Activated CD8-positive, alpha-beta memory T cell treated with anti-CD3 and anti-CD28 coated beads for 4 hours (primary cell): ENCODE measurements around the gene KIF1C.

Source experiments
- DNase-seq, 2 donors: peaks; one replicate each; pipeline ENCODE4 v3.0.0-alpha.2; 2020; ENCODE audit warnings: low read depth in 2 of 2

Gene KIF1C

GRCh38 chr17:4969047-4969550, 28.7 kb upstream of the KIF1C start:
- DNase-seq, result no peak

DNA sequence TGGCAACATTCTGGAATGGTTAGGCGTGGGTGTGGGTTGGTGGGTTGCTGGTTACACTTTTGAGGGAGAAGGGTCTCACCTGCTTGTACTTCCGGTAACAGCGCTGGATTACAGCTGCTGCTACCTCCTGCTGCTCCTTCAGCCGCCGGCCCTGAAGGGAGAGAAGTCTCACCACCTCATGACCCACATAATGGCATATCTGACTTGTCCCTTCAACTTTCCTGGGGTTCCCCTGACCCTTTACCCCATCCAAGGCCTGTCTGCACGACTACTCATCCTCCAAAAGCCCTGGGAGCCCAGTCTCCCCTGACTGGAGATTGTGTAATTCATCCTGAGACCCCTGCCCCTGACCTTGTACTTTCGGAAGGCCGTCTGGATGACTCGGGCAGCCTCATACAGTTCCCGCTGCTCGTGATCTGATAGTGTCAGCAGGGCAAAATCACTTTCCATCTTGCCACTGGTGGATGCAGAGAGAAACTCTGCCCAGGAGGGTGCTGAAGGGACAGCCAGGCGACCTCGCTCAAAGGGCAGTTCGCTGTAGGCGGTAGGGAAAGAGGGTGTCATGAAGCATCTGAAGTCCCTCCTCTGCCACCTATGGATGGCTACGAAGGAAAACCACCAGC, 28.1 kb upstream of the KIF1C start:
- no peak for DNase-seq

DNA sequence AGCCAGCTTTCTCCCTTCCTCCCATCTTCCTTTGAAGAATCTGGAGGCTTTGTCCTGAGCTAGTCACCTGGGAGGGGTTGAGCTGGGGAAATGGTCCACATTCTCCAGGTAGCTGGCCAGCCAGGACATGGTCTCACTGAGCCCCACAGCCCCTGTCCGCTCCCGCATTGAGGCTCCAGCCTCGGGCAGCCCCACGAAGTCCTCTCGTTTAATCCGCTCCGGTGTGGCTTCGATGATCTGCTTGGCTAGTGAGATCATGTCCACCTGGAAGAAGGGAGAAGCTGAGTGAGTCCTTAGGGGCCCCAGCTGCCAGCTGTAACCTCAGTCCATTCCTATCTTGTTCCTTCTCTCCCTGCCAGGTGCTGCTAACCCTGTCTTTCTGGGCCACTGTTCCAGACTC, 27.5 kb upstream of the KIF1C start:
- no peak for DNase-seq

DNA sequence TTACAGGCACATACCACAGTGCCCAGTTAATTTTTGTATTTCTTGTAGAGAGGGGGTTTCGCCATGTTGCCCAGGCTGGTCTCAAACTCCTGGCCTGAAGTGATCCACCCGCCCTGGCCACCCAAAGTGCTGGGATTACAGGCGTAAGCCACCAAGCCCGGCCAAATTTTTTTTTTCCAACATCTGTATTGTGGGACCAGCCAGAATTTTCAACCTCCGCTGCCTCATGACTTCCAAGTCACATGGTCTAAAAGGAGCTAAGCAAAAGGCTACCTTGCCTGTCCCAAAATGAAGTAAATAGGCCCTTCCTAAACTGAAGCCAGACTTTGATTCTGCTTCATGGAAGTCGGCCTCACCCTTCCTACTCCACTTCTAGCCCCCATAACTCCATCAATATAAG, 25.9 kb upstream of the KIF1C start:
- DNase-seq, result no peak

GRCh38 chr17:4972322-4972721, 25.4 kb upstream of the KIF1C start:
- DNase-seq, result no peak

GRCh38 chr17:4972752-4973151, 25.0 kb upstream of the KIF1C start:
- no peak for DNase-seq

DNA sequence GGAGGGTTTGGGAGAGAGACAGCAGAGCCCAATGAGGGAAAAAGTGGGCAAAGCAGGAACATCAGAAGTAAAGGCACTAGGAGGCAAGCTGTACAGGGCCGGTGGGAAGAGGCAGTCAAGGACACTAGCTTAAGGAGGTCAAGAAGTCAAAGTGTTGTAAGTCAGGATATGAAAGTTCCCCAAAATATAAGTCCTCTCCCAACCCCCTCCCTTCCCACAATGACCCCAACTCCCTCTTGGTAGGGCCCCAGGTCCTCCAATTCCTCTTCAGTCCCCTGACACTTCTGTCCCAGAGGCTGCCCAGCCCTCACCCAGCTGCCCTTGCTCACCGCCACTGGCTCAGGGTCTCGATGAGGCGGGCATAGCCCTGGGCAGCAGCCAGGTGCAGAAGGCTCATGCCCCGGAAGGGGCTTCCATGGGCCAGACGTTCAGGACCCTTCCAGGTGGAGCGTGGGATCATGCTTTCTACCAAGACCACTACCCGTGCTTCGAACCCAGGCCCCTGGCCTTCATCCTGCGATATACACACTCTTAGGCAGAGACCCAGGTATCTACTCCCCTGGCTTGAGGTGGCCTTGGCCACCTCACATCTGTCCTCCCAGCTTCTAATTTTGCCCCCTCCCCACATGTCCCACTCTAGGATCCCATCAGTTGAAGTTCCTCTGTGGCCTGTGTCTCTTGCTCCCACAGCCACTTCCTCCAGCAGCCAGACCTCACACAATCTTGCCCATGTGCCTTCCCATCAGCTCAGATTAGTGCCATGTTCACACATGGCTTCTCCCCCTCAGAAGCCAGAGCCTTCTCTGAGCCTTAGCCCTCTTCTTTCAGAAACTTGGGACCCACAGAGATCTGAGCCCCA, 24.3 kb upstream of the KIF1C start:
- DNase-seq, result no peak

DNA sequence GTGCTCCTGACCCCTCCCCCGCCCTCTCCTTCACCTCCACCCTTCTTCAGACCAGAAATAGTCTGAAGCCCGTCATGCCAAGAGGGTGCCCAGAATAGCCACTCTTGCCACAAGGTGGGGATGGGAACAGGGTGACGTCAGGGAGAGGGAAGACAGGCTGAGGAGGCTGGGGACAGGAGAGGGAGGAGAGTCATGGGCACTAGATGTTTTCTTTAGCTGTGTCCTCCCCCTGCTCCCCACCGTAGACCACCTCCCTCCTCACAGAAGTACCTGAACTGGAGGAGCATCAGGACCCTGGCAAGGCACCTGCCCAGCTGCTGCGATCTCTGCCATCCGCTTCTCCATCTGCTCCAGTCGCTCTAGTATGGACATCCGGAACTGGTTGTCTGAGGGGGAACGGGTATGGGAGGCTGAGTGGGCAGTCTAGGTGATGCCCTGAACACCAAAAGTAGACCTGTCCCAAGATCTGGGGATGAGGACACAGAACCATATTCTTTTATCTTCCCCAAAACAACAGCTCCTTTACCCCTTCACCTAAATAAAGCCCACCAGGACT, 23.6 kb upstream of the KIF1C start:
- no peak for DNase-seq

DNA sequence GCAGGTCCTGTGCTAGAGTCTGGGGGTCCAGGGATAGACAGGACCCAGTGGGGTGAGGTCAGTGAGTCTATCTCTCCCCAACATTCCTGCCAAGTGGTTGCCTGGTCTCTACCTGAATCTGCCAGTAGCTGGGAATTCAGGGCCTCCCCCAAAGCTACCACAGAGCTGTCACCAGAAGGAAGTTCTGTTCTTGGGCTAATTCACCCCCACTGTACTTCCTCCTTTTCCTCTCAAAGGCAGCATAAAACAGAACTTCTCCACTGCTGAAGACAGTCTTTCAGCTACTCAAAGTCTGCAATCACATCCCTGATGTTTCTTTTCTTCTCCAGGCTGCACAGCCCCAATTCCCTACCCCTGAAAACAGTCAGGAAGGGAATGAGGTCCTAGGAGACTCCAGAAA, 19.0 kb upstream of the KIF1C start:
- DNase-seq, result no peak

DNA sequence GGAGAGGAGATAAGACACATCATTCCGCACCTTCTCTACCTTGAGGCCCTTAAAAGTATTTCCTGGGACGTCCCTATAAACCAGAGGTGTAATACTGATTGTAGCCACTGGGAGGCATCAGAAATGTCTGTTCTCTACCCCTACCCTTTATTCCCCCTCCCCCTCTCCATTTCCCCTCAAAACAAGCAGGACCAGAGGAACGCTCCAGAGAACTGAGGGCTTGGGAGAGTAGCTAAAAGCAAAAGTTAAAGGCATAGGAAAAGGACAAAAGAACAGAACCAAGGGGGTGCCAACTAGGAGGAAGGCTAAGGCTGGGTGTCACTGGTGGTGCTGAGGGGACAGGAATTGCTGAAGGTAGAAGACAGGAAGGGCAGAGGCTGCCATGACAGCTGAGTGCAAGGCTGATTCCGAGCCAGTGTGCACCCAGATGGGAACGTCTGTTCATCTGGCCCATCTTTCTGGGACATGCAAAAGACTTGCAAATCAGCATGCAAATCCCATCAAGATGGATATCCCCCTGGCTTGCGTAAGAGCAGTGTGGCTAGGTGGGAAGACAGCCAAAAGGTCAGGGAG, 17.0 kb upstream of the KIF1C start:
- no peak for DNase-seq

- DNase-seq, result no peak
Observed at GRCh38 chr17:4982305-4982704, 15.4 kb upstream of the KIF1C start.

GRCh38 chr17:4986403-4986802, 11.3 kb upstream of the KIF1C start:
- no peak for DNase-seq

GRCh38 chr17:4986951-4987766, 10.6 kb upstream of the KIF1C start, which contains the start of gene CAMTA2:
Gene CAMTA2, minus strand, starts transcription at chr17:4987675. Its CDS starts 1,453 bp downstream, at chr17:4986222.
- DNase-seq, result peak; percentile 75 to 78

- no peak for DNase-seq
Observed at GRCh38 chr17:4987767-4988567, 9.8 kb upstream of the KIF1C start.

DNA sequence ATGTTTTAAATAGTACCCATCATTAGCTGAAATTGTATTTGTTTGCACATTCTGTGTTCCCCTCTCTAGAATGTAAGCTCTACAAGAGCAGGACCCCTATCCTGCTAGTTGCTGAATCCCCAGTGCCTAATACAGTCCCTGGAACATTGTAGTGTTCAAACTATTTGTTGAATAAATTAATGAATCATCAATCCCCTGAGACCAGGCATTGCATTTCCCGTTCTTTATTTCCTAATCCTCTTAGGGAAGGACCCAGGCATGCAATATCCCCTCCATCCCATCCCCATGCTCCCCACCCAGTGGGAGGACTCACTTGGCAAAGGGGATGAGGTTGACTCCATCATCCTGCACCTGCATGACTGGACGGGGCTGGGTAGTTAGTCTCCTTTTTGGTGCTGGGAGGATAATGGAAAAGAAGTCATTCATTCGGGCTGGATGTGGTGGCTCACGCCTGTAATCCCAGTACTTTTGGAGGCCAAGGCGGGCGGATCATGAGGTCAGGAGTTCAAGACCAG, 3.6 kb upstream of the KIF1C start:
- no peak for DNase-seq

- DNase-seq, result no peak
Observed at GRCh38 chr17:4998027-4998731, 429 bp downstream of the KIF1C start.

DNA sequence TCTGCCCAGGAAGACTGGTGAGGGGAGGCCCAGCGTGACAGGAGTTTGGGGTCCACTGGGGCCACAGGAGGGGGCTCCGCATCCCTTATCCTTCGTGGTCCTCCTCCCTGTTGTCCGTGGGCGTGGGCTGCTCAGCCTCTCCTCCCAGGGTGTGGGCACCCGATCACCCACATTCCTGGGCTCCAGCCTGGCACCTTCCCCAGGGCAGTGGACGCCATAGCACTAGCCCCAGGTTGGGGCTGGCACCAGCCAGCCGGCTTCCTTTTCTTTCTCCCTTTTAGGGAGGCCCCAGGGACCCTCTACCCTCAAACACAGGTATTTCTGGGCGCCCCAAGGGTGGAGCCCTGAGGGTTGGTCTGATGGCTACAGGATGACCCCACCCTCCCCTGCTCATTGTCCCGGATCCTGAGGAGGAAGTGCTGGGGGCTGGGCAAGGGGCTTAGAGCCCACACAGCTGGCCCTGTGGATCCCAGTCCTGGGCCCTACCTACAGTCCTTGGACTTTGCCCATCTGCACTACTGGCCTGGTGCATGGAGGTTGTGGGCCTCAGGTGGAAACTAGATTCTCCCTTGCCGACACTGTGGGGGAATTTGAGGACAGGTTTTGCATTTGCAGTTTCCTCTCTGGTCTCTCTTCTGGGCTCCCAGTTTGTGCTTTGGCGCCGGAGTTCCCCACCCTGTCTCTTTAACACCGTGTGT, 1.1 kb downstream of the KIF1C start:
- DNase-seq, result no peak

DNA sequence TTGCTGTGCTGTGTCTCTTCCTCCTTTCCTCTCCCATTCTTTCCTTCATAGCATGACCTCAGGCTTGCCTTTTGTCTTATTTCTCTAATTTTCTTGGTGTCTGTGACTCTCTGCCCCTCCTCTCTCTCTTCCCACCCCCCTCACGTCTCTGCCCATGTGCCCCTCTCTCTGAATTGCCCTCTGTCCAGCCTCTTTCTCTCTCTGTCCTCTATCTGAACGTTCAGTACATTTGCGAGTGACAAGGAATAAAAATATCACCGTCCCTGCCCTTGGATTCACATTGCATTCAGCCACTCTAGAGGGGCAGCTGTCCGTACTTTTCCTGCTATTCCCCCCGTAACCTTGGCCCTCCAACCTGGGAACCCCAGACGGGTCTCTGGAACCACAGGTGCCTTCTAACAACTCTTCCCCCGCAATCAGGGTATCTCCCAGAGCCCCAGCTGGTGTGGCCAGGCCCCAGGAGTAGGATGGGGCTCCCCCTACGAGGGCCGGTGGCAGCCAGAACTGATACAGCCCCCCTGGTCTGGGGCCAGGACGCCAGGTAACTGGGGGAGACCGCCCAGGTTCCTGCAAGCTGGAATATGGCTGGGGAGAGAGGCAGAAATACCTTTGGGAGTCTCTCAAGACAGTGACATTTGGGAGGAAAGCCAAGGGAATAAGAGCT, 1.8 kb downstream of the KIF1C start:
- DNase-seq, result no peak

DNA sequence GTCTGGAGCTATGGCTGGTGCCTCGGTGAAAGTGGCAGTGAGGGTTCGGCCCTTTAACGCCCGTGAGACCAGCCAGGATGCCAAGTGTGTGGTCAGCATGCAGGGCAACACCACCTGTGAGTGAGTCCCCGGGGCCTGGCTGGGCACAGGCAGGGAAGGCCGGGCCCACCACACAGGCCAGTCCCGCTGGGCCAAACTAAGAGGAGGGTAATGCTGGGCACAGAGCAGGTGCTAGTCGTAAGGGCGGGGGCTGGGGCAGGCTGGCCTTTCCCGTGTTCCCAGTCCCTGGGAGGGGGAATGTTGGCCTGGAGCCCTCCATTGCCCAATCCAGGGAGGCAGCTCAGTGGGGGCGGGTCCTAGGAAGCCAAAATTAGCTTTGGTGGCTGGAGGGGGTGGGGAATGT, 2.5 kb downstream of the KIF1C start:
- no peak for DNase-seq
